Hindlimb muscle (tissue), 1 donor: ENCODE measurements around the gene ATXN1. TPM values are rescaled to one million over a fixed set of nuclear protein-coding genes. Genes with fewer than 3 reads are reported as not detected.

Source experiments
- DNase-seq: peaks from one replicate; pipeline ENCODE4 v3.0.0-alpha.2; 2013
- polyA plus RNA-seq: library from polyadenylated mRNA; unstranded; fragments of 120-200 nt; gene quantifications from one replicate; pipeline ENCODE4 v1.2.1, GENCODE V29; 2013; ENCODE audit not compliant: insufficient read length

Gene ATXN1
- polyA plus RNA-seq, 1 donor, result 16.1 TPM

GRCh38 chr6:16600701-16601100 is 160.6 kb downstream of the ATXN1 start:
- DNase-seq, result no peak

GRCh38 chr6:16600026-16600425 is 161.2 kb downstream of the ATXN1 start:
- DNase-seq, result no peak

GRCh38 chr6:16596616-16597331 is 164.5 kb downstream of the ATXN1 start:
- no peak for DNase-seq

- no peak for DNase-seq
Measured at GRCh38 chr6:16595514-16596120, 165.6 kb downstream of the ATXN1 start.

GRCh38 chr6:16594849-16595248 is 166.4 kb downstream of the ATXN1 start:
- DNase-seq, result no peak

- DNase-seq, result no peak
Measured at GRCh38 chr6:16592223-16592911, 168.9 kb downstream of the ATXN1 start.

DNA sequence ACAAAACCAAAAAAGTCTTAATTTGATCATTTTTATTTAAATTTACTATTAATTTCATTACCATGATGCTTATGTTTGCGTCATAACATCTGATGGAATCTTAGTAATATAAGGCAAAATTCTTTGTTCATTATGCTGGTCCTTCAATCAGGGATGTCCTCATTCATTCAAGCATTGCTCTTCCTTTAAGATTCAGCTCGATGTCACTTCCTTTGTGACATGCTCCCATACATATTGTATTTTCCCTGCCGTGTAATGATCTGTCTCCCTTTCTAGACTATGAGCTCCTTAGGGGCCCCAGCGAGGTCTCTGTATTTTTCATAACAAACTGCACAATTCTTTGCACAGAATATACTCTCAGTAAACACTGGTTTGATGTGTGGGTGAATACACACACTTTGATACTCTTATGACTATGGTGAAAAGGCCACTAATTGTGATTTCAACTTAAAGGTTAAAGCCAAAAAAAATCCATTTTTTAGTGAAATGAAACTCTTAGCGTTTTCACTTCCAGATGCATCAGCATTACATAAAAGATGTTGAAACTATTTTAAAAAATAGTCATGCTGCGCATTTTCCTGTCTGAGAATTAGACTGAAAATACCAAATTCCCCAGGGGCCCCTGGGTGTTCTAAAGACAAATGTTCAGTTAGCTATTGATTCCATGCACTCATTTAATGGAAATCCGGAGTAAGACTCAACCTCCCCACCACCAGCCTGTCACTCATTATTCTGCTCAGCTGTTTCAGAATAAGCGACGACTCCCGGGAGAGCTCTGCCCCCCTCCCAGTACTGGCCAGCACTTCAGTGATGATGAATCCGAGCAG is 169.7 kb downstream of the ATXN1 start:
- DNase-seq, result no peak

- no peak for DNase-seq
Measured at GRCh38 chr6:16585805-16586204, 175.5 kb downstream of the ATXN1 start.

GRCh38 chr6:16583144-16583762 is 178.0 kb downstream of the ATXN1 start:
- no peak for DNase-seq

DNA sequence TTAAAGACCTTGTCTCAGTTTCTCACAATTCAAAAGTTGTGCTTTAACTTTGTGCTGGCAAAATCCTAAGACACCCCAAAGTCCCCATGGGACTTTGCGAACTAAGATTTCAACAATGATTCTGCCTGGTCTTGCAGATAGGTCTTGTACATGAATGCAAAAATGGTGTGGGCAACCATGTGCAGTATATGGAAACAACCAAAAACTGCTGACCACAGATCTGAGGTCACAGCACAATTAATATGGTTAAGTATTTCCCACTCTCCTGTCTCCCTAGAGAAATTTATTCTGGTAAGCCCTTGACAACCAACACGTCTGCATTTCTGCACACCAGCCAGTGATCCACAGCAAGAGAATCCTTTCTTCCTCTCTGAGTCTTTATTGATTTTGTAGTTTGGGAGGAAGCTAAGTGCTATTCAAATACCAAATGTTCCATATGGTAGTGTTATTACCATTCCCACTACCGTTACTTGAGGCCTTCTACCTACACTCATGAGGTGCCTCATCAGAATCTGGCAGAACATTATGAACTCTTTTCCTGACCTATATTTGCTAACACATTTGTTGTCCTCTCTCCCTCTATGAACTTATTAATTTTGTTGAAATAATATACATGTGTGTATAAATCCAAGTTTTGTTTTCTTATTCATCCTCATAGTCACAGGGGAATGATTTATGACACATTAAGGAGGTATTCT is 178.7 kb downstream of the ATXN1 start:
- DNase-seq, result no peak

- DNase-seq, result no peak
Measured at GRCh38 chr6:16578695-16579285, 182.5 kb downstream of the ATXN1 start.

GRCh38 chr6:16576451-16577368 is 184.6 kb downstream of the ATXN1 start:
- no peak for DNase-seq

DNA sequence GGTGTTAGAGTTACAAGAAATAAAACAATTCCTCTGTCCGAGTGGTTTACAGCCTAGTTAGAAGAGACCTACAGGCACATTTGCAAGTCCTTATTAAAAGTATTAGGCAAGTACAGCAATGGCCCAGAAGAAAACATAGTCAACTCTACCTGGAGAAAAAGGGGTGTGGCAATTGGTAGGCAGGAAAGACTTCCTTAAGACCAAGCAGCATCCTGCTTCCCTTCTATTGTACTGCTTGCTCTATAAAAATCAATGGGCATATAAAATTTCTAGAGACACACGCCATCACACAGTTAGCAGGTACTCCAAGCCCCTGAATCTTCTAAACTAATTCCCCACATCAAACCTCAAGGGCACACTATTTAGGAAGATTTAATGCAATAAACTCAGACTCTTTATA is 185.6 kb downstream of the ATXN1 start:
- no peak for DNase-seq

- DNase-seq, result no peak
Measured at GRCh38 chr6:16572943-16573342, 188.3 kb downstream of the ATXN1 start.

DNA sequence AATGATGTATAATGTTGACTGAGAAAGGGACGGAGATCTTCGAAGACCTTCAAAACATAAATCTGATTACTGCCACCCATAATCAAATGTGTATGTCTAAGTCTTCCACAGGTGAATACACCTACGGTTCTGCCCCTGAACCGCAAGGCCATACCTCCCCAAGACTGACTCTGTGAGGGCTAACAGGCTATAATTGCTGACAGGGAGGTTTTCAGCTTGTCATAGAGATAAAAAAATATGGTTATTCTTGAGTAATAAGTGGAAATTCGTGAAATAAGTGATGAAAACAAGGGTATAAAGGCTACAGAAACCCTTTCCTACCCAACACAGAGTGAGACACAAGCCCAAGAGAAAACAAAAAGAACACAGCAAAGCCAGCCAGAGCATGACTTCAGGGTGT is 188.9 kb downstream of the ATXN1 start:
- DNase-seq, result no peak

- no peak for DNase-seq
Measured at GRCh38 chr6:16570946-16571345, 190.3 kb downstream of the ATXN1 start.

DNA sequence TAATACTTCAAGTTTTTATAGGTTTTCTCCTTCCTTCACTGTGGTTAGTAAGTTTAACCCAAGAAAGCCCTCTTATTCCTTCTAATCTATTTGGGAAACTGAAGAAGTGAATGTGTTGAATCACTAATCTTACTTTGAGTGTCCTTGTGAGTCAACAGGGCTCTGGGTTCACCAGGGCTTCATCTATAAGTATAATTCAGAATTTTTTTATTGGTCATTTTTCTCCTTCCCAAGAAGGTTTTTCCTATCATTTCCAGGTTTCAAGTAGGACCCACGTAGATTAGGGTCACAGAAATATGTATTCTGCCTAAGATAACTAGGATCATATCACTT is 191.1 kb downstream of the ATXN1 start:
- no peak for DNase-seq

GRCh38 chr6:16568128-16568527 is 193.1 kb downstream of the ATXN1 start:
- no peak for DNase-seq

DNA sequence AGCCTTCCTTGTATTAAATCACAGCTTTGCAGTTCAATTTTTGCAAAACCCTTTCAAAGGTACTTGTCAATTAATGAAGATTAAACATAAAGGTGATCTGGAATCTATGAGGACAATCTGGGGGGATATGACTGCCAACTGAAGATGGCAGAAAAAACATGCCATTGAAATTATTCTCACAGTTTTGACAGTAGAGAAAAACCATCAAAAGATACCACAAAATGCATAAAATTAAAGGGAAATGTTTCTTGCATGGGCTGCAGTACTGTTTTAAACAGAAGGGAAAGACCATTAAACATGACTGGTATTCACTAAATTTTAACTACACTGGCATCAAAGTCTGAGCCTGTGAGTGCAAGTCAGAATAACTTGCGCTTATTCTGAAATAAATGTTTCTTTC is 194.2 kb downstream of the ATXN1 start:
- no peak for DNase-seq

DNA sequence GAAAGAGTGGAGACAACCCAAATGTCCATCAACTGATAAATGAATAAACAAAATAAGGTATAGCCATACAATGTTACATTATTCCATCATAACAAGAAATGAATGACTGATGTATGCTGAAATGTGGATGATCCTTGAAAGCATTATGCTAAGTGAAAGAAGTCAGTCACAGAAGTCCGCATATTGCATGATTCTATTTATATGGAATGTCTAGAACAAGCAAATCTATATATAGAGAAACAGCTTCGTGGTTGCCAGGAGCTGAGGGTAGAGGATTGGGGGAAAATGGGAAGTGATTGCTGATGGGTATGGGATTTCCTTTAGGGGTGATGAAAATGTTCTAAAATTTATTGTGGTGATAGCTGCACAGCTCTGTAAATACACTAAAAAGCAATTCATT is 196.8 kb downstream of the ATXN1 start:
- no peak for DNase-seq
